CD4-positive, alpha-beta T cell treated with Interleukin-6 for 4 hours (primary cell): ENCODE data around the gene PGAM1.
A peak's percentile ranks its signal among the peaks of the same experiment; 100 is the strongest.
"Not testable (repeated sequence)": the region's sequence is repeated elsewhere in the genome, so short reads cannot be mapped to it uniquely, and the experiment has no call there.

Experiments
- DNase-seq: peaks from one replicate; pipeline ENCODE4 v3.0.0-alpha.2; 2020; ENCODE audit warnings: mixed read lengths

The PGAM1 gene

DNA sequence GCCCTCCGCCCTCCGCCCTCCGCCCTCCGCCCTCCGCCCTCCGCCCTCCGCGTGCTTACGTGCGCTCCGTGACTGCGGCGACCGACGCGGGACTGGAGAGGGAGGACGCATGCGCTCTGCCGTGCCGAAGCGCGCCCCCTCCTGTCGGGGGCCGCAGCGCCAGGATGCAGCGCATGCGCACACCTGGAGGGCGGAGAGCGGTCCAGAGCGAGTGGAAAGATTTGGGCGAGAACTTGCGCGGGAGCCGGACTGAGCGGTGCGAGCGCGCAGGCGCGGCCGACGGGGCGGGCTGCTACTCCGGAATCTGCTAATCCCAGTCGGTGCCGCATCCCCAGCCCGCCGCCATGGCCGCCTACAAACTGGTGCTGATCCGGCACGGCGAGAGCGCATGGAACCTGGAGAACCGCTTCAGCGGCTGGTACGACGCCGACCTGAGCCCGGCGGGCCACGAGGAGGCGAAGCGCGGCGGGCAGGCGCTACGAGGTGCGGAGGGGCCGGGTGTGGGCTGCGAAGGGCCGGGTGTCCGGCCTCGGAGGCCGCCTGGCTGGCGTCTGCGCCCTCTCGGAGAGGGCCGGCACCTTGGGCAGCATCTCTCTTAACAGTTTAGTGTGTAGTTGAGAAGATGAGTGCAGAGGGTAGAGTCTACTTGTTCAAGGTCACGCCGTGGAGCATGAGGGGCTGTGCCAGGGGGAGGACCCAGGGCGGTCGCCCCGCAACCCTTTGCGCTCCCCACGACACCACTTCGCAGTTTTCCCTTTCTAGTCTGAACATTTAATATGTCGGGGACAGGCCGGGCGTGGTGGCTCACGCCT, at the start of gene PGAM1:
PGAM1 (plus strand) TSS at position 228 of the 812 bp plus-strand sequence; CDS start at position 345, 117 bp downstream.
- DNase-seq: peak; percentile 96

DNA sequence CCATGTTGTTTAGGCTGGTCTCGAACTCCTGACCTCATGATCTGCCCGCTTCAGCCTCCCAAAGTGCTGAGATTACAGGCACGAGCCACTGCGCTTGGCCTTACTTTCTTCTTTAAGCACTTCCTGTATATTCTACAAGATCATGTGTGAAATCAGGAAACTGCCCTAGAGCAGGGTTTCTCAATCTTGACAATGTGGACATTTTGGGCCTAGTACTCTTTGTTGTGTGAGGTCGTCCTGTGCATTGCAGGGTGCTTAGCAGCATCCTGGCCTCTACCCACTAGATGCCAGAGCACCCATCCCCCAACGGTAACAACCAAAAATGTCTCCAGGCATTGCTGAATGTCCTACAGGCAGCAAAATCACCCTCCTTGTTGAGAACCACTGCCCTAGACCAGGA, 49.6 kb upstream of the PGAM1 start:
- DNase-seq: no peak

GRCh38 chr10:97378933-97379921, 46.8 kb upstream of the PGAM1 start:
- no peak for DNase-seq

DNA sequence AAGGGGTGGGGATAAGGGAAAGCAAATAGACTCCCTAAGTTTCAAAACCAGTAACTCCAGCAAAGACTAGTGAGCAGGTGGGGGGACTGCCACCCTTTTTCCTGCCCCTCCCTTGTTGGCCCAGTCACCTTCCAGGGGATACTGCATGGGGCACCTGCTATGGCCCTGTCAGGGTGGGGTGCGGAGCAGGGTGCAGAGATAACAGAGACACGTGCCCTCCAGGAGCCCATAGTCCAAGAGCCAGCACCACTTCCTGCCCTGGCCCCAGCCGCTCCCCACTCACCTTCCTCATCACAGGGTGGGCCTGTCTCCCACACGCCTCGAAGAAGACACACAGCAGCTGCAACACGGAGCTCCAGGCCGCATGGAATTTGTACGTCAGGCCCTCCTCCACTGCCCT, 45.5 kb upstream of the PGAM1 start:
- no peak for DNase-seq

DNA sequence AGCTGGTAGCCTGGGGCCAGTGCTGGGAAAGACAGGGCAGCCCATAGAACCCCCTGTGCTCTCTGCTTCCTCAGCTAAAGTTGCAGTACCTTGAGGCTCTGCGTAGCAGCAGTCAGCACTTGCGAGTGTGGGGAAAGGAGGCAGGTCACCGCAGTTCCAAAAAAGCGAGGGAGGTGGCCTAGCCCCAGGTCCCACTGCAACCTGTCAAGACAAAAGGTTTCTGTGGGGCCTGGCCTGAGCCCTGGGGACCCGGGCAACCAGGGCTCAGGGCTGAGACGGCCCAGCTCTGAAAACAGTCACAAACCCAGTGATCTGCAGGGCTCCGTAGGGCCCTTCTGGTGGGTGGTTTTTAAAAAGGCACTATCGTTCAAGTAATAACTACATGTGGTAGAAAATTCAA, 44.4 kb upstream of the PGAM1 start:
- DNase-seq: no peak

GRCh38 chr10:97383159-97383558, 42.8 kb upstream of the PGAM1 start:
- no peak for DNase-seq

DNA sequence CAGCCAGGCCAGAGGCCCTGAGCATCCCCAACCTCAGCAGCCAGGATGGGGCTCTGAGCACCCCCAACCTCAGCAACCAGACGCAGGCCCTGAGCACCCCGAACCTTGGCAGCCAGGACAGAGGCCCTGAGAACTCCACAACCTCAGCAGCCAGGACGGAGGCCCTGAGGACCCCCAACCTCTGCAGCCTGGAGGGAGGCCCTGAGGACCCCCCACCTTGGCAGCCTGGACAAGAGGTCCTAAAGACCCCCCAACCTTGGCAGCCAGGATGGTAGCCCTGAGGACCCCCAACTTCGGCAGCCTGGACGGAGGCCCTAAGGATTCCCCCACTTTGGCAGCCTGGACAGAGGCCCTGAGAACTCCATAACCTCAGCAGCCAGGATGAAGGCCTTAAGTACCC, 41.8 kb upstream of the PGAM1 start:
- DNase-seq: no peak

- DNase-seq: no peak
These were observed 41.4 kb upstream of the PGAM1 start for GRCh38 chr10:97384641-97385040.

GRCh38 chr10:97385565-97385964, 40.4 kb upstream of the PGAM1 start:
- no peak for DNase-seq

GRCh38 chr10:97388152-97388551, 37.8 kb upstream of the PGAM1 start:
- DNase-seq: no peak

DNA sequence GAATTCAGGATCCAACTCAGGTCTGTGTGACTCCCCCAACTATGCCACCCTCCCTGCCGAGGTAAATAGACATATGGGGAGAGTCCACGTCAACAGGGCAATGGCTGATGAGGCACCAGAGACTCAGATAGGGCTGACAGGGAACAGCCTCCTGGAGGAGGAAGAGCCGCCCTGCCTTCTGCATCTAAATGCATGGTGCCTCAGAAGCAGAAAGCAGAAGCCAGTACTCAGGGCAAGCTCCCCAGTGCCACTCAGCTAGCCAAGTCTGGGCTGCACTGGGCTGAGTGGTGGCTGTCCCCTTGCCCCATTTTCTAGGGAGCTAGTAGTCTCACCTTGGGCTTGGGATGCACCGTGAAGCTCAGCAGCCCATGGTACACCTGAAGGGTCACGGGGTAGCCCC, 35.9 kb upstream of the PGAM1 start:
- DNase-seq: no peak

DNA sequence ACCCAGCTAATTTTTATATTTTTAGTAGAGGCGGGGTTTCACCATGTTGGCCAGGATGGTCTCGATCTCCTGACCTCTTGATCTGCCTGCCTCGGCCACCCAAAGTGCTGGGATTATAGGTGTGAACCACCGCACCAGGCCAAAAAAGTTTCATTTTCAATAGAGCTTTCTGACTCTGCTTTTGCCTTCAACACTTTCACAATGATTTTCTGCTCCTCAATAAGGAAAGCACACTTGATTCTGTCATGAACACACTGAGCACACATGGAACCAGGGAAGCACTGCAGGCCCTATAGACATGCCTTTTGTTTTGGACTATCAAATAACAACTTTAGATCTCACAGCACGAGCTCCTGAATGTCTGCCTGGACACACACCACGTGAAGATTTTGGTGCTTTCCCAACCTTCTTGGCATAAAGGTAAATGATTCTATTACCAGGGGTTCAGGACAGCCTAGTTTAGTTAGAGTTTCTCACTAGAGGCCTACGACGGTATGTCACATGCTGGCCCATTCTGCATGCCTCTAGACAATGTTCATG, 32.9 kb upstream of the PGAM1 start:
- DNase-seq: no peak

- DNase-seq: no peak
These were observed 29.9 kb upstream of the PGAM1 start for GRCh38 chr10:97396056-97396455.

GRCh38 chr10:97399843-97400545, 26.0 kb upstream of the PGAM1 start:
- no peak for DNase-seq

DNA sequence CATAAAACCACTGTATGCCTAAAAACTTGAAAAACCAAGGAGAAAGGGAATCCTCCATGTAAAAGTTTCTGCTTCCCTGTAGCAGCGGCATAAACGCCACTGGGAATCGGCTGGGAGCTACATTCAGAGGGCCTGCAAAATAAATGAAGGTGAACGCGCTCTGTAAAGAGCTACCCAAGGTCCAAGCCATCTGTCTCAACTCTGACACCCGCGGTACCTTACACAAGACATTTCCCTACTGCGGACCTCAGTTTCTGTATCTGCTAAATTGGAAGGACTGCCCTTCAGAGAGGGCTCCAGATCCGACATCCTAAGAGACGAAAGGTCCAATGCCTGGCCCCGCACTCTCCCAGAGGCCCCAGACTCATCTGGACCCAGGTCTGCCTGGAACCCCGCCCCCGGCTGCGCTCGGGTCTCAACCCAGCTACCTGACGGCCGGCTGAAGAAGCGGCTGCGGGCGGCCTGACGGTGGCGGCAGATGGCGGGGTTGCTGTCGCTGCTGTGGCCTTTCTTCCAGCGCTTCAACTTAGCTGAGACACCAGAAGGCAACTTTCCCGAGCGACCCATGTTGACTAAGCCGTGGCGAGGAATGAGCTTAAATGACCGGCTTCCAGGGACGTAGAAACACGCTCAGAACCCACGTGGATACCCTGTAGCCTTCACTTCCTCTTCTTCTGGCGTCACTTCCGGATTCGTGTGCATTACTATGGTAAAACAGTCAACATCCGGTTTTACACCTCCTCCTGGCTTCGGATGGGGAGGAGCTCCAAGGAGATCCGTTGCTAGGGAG, 25.1 kb upstream of the PGAM1 start, which contains the start of gene RRP12:
RRP12 (minus strand) TSS at position 676 of the 790 bp plus-strand sequence; CDS start at position 567, 109 bp downstream.
- peak; percentile 87 for DNase-seq

- no peak for DNase-seq
These were observed 24.5 kb upstream of the PGAM1 start for GRCh38 chr10:97401455-97401919.

DNA sequence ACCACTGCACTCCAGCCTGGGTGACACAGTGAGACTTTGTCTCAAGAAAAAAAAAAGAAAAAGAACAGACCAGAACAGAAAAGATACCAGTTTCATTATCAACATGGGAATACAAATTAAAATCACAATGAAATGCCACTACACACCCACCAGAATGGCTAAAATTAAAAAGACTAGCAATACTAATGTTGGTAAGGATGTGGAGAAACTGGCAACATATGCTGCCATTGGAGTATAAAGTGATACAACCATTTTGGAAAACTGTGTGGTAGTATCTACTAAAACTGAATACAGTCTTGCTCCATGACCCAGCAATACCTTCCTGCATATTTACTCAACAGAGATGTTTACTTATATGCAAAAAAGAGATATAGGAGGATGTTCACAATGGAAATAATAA, 21.9 kb upstream of the PGAM1 start:
- DNase-seq: no peak

- DNase-seq: no peak
These were observed 19.9 kb upstream of the PGAM1 start for GRCh38 chr10:97406064-97406463.

- DNase-seq: not testable (repeated sequence)
These were observed 19.5 kb upstream of the PGAM1 start for GRCh38 chr10:97406483-97406882.

- peak; percentile 68 for DNase-seq
These were observed 18.6 kb upstream of the PGAM1 start for GRCh38 chr10:97407211-97407951.

DNA sequence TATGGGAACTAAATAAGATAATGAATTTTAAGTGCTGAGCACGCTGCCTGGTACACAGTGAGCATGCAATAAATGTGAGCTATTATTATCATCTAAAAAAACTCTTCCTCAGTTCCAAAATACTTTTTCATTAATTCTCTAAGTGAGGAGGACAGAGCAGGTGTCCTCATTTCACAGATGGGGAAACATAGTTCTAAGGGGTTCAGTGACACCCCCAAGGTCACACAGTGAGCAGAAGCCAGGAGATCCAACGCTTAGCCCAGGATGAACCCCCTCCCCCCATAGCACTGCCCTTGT, 18.1 kb upstream of the PGAM1 start:
- DNase-seq: no peak
